CD8-positive, alpha-beta memory T cell (primary cell): ENCODE measurements around the gene PPFIBP2. TPM values are rescaled to one million over a fixed set of nuclear protein-coding genes. Genes with fewer than 3 reads are reported as not detected.

Source experiments
- CTCF ChIA-PET: fragments of 350-600 bp; sonication (Branson Sonifier 250); formaldehyde crosslinking; loops from one replicate; lab custom pipeline; 2021; ENCODE audit warnings: antibody characterized with exemption; lab: Charles Lee
- POLR2A ChIA-PET: fragments of 350-600 bp; sonication (Branson Sonifier 250); formaldehyde crosslinking; loops from one replicate; lab custom pipeline; 2021; ENCODE audit warnings: antibody characterized with exemption; lab: Charles Lee
- DNase-seq, 5 donors: peaks; one replicate each; pipeline versions ENCODE4 v3.0.0 to v3.0.0-alpha.2; 2020 to 2022; ENCODE audit warnings: mixed read lengths in 1 of 5
- H3K27ac ChIP-seq: one replicate; pipeline ENCODE4 v1.7.0; 2013; ENCODE audit warnings: low read depth, mild to moderate bottlenecking, low read length, moderate library complexity
- H3K27me3 ChIP-seq: 2 replicates; pipeline ENCODE4 v1.7.0; 2013; ENCODE audit warnings: low read length, mild to moderate bottlenecking; ENCODE audit not compliant: insufficient read depth, poor library complexity, severe bottlenecking
- H3K36me3 ChIP-seq: 2 replicates; pipeline ENCODE4 v1.7.0; 2013; ENCODE audit warnings: mild to moderate bottlenecking, low read length, moderate library complexity; ENCODE audit not compliant: insufficient read depth
- H3K4me1 ChIP-seq: 2 replicates; pipeline ENCODE4 v1.7.0; 2013; ENCODE audit warnings: mild to moderate bottlenecking, low read length, moderate library complexity; ENCODE audit not compliant: insufficient read depth
- H3K4me3 ChIP-seq: 2 replicates; pipeline ENCODE4 v1.7.0; 2013; ENCODE audit warnings: mild to moderate bottlenecking, low read length
- H3K9me3 ChIP-seq: 2 replicates; pipeline ENCODE4 v1.7.0; 2013; ENCODE audit warnings: mild to moderate bottlenecking, low read length
- H3K27ac Mint-ChIP-seq, 8 donors: one replicate each; pipeline ENCODE4 v1.8.0; 2020 to 2021; ENCODE audit warnings: mixed read lengths in 8 of 8, mild to moderate bottlenecking in 6 of 8, inconsistent platforms in 3 of 8, moderate library complexity in 3 of 8
- H3K27me3 Mint-ChIP-seq, 2 donors: one replicate each; pipeline ENCODE4 v1.8.0; 2020 to 2021; ENCODE audit warnings: mixed read lengths in 2 of 2, mild to moderate bottlenecking in 1 of 2, moderate library complexity in 1 of 2
- H3K36me3 Mint-ChIP-seq, 3 donors: one replicate each; pipeline ENCODE4 v1.8.0; 2020 to 2021; ENCODE audit warnings: mixed read lengths in 3 of 3, inconsistent platforms in 1 of 3, mild to moderate bottlenecking in 1 of 3
- H3K4me1 Mint-ChIP-seq, 3 donors: one replicate each; pipeline ENCODE4 v1.8.0; 2020 to 2021; ENCODE audit warnings: mixed read lengths in 3 of 3, inconsistent platforms in 1 of 3, mild to moderate bottlenecking in 1 of 3
- H3K4me3 Mint-ChIP-seq, 7 donors: one replicate each; pipeline ENCODE4 v1.8.0; 2020 to 2021; ENCODE audit warnings: mixed read lengths in 7 of 7, mild to moderate bottlenecking in 6 of 7, moderate library complexity in 4 of 7, inconsistent platforms in 2 of 7
- H3K9me3 Mint-ChIP-seq, 5 donors: one replicate each; pipeline ENCODE4 v1.8.0; 2020 to 2022; ENCODE audit warnings: mixed read lengths in 5 of 5, mild to moderate bottlenecking in 3 of 5, moderate library complexity in 2 of 5, inconsistent platforms in 1 of 5
- polyA plus RNA-seq: library from polyadenylated mRNA; unstranded; fragments of 300-500 nt; fragmentation: Illumina TruSeq; gene quantifications from one replicate; pipeline ENCODE4 v1.2.3, GENCODE V29; 2021
- total RNA-seq, 2 experiments: library from RNA; stranded (reverse); gene quantifications; one replicate each; pipeline ENCODE4 v1.2.3, GENCODE V29; 2021

The PPFIBP2 gene
- total and polyA plus RNA-seq, 3 experiments from 2014 or later: 3.9 to 6.8 (median 4.4) TPM

DNA sequence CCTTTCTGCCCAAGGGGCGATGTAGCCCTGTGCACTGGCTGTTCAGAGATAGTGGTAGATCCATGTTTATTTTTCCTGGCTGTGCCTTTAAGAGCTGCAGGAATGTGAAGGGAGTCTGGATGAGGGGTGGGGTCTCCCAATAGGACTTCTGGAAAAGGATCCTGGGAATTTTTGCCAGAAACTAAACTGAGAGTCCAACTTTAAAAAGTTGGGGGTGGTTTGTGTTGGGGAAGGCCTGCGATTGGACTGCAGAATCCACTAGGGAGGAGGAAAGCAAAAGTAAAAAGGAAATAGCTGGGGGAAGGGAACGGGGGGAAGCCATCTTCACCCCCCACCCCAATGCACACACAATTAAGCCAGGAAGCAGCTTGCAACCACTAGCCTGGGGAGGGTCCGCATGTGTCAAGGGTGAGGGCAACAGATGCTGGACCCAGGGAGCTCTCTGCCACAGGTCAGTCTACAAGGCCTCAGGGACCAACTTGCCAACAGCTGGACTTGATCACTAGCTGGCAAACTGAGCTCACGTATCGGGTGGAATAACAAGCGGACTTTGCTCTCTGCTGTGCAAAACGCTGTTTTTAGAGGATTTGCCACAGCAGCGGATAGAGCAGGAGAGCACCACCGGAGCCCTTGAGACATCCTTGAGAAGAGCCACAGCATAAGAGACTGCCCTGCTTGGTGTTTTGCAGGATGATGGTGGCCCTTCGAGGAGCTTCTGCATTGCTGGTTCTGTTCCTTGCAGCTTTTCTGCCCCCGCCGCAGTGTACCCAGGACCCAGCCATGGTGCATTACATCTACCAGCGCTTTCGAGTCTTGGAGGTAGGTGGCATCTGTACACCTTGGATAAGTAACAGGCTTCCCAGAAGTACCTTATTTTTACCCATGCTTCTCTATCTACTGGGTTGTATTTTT is 28.4 kb upstream of the PPFIBP2 start, which contains the start of gene OLFML1:
Gene OLFML1 (plus strand): TSS at position 321 of the 912 bp plus-strand sequence. CDS start 370 bp downstream, at position 691.
- no peaks in the 10 kb centered on the region for H3K4me1 ChIP-seq
- H3K36me3 ChIP-seq: no peaks in the 10 kb centered on the region
- Mint-ChIP-seq H3K27me3 (peaks cover 7 to 17% of the 10 kb centered on the region in 2 donors), H3K4me3 (no peak within 1 kb of the TSS), H3K27ac (no peak within 1 kb of the TSS), H3K9me3 (no peaks in the 10 kb centered on the region), H3K36me3 (no peaks in the 10 kb centered on the region), H3K4me1 (no peaks in the 10 kb centered on the region)
- ChIA-PET POLR2A (no interaction called here), CTCF (interaction anchor here (1.0 kb wide), 1 partner anchor 180 kb away, joined by 3 read pairs; no protein-coding TSS in a partner anchor)
- no peaks in the 10 kb centered on the region for H3K9me3 ChIP-seq
- H3K27me3 ChIP-seq: no peaks in the 10 kb centered on the region
- no peak for DNase-seq
- no peak within 1 kb of the TSS for H3K27ac ChIP-seq
- H3K4me3 ChIP-seq: no peak within 1 kb of the TSS

DNA sequence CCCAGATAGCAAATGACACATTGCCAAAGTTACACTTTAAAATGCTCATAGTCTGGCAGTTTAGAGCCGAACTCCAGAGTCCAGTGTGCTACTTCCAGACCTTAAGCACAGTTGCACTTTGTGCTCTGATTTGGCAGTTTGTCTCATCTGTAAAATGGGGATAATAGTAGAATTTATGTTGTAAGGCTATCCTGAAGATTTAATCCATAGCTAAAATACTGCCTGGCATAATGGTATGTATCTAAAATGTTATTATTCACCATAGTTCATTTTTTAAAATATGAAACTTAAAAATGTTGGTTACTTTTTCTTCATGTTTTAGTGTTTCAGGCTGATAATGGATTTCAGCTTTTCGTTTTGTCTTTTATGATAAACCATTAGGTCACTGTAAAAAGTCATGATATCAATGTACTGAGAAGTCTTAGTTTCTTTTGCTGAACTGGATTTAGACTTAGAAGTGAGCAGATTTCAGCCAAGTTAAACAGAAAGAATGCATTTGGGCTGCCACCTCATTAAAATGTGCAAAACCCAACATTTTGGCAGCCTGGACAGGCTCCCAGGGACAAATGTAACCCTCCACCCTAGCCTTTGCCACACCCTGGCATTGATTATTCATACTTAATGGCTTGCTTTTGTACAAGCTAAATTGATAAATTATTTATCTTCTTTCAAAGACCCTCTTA is 27.6 kb upstream of the PPFIBP2 start:
- CTCF ChIA-PET: no interaction called here
- DNase-seq: no peak
- no peaks in the 10 kb centered on the region for H3K27me3 ChIP-seq
- H3K4me1 Mint-ChIP-seq: no peaks in the 10 kb centered on the region
- H3K4me3 Mint-ChIP-seq: no peak overlapping the region
- H3K27ac ChIP-seq: no peak overlapping the region
- H3K9me3 ChIP-seq: no peaks in the 10 kb centered on the region
- H3K36me3 ChIP-seq: no peaks in the 10 kb centered on the region
- H3K9me3 Mint-ChIP-seq: no peaks in the 10 kb centered on the region
- H3K4me1 ChIP-seq: no peaks in the 10 kb centered on the region
- no peaks in the 10 kb centered on the region for H3K36me3 Mint-ChIP-seq
- H3K4me3 ChIP-seq: no peak overlapping the region
- H3K27me3 Mint-ChIP-seq: peaks cover 7 to 17% of the 10 kb centered on the region in 2 donors
- H3K27ac Mint-ChIP-seq: no peak overlapping the region
- POLR2A ChIA-PET: no interaction called here

DNA sequence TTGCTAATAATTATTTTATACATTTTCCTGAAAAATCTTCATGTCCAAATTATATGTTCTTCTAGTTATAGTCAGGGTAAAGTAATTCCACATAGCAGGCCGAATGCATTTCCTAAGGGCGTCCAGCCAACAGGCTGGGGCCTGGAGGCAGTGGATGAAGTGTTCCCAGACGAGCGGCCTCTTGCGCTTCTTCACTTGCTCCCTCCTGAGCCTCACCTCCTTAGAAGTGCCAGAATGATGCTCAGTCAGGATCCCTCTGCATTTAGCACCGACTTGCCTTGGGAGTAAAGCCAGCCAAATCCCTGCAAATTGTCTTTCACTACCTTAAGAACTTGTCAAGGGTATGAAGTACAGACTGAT is 27.0 kb upstream of the PPFIBP2 start:
- H3K36me3 ChIP-seq: no peaks in the 10 kb centered on the region
- CTCF ChIA-PET: no interaction called here
- no peaks in the 10 kb centered on the region for H3K4me1 Mint-ChIP-seq
- H3K4me1 ChIP-seq: no peaks in the 10 kb centered on the region
- no peaks in the 10 kb centered on the region for H3K9me3 Mint-ChIP-seq
- H3K4me3 ChIP-seq: no peak overlapping the region
- POLR2A ChIA-PET: no interaction called here
- H3K9me3 ChIP-seq: no peaks in the 10 kb centered on the region
- no peaks in the 10 kb centered on the region for H3K27me3 ChIP-seq
- no peak overlapping the region for H3K4me3 Mint-ChIP-seq
- H3K27ac ChIP-seq: no peak overlapping the region
- H3K36me3 Mint-ChIP-seq: no peaks in the 10 kb centered on the region
- no peak overlapping the region for H3K27ac Mint-ChIP-seq
- DNase-seq: no peak
- peaks cover 7 to 17% of the 10 kb centered on the region in 2 donors for H3K27me3 Mint-ChIP-seq

DNA sequence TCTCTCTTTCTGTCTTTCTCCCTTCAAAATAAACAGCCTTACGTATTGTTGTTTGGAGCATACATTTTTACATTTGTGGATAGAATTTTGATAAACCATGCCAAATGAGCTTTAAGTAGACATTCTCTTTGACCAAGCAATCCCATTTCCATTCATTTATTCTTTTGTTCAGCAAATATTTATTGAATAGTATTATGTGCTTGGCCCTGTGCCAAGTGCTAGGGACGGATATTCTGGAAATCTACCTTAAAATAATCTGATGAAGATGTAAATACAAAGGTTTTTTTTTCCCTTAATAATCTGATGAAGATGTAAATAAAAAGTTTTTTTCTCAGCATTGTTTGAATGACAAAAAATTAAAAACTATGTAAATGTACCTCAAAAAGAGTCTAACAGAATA is 26.4 kb upstream of the PPFIBP2 start:
- POLR2A ChIA-PET: no interaction called here
- no peaks in the 10 kb centered on the region for H3K4me1 Mint-ChIP-seq
- Histone ChIP-seq H3K36me3 (no peaks in the 10 kb centered on the region), H3K4me3 (no peak overlapping the region), H3K4me1 (no peaks in the 10 kb centered on the region), H3K27me3 (no peaks in the 10 kb centered on the region), H3K27ac (no peak overlapping the region), H3K9me3 (no peaks in the 10 kb centered on the region)
- no peak overlapping the region for H3K27ac Mint-ChIP-seq
- H3K4me3 Mint-ChIP-seq: no peak overlapping the region
- no peaks in the 10 kb centered on the region for H3K9me3 Mint-ChIP-seq
- no peaks in the 10 kb centered on the region for H3K36me3 Mint-ChIP-seq
- H3K27me3 Mint-ChIP-seq: peaks cover 7 to 17% of the 10 kb centered on the region in 2 donors
- DNase-seq: no peak
- CTCF ChIA-PET: no interaction called here

DNA sequence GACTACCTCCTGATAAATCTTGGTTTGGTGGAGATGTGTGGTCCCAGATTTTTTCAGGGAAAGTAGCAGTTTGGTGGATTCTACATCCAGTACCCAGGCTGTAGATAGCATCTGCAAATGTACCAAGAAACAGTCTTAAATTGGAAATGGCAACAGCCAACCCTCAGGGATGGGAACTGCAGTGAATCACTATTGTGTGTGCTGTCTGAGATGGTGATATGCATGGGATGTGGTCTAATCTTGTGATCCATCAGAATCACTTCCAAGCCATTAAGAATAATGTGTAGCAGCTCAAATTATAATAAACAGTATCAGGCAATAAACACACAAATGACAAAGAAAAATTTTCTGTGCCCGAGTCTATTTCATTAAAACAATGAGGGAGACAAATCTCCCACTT is 25.1 kb upstream of the PPFIBP2 start:
- ChIA-PET POLR2A (no interaction called here), CTCF (no interaction called here)
- peaks cover 7 to 20% of the 10 kb centered on the region in 2 donors for H3K27me3 Mint-ChIP-seq
- H3K27me3 ChIP-seq: no peaks in the 10 kb centered on the region
- no peak overlapping the region for H3K27ac Mint-ChIP-seq
- no peaks in the 10 kb centered on the region for H3K4me1 Mint-ChIP-seq
- no peaks in the 10 kb centered on the region for H3K36me3 Mint-ChIP-seq
- no peaks in the 10 kb centered on the region for H3K9me3 Mint-ChIP-seq
- no peaks in the 10 kb centered on the region for H3K9me3 ChIP-seq
- no peak for DNase-seq
- H3K27ac ChIP-seq: no peak overlapping the region
- H3K4me1 ChIP-seq: no peaks in the 10 kb centered on the region
- no peaks in the 10 kb centered on the region for H3K36me3 ChIP-seq
- H3K4me3 ChIP-seq: no peak overlapping the region
- no peak overlapping the region for H3K4me3 Mint-ChIP-seq

DNA sequence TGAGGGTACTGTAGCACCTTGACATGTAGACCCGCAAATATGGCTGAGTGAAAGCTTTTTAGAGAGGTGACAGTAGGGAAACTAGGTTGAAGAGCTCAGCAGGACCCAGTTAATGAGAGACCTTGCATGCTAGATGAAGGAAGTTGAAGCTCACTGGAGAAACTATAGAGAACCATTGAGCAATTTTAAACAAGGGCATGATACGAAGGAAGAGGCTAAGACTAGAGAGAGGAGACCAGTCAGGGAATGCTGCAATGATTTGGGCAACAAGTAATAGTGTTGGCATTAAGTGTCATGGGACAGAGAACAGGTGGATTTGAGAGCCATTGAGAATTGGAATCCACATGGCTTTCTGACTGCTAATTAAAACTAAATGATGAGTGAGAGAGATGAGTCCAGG is 24.4 kb upstream of the PPFIBP2 start:
- Mint-ChIP-seq H3K36me3 (no peaks in the 10 kb centered on the region), H3K27me3 (peaks cover 7 to 15% of the 10 kb centered on the region in 2 donors), H3K4me1 (no peaks in the 10 kb centered on the region), H3K4me3 (no peak overlapping the region), H3K27ac (no peak overlapping the region), H3K9me3 (no peaks in the 10 kb centered on the region)
- no peak for DNase-seq
- Histone ChIP-seq H3K27ac (no peak overlapping the region), H3K27me3 (no peaks in the 10 kb centered on the region), H3K36me3 (no peaks in the 10 kb centered on the region), H3K4me3 (no peak overlapping the region), H3K4me1 (no peaks in the 10 kb centered on the region), H3K9me3 (no peaks in the 10 kb centered on the region)
- POLR2A ChIA-PET: no interaction called here
- CTCF ChIA-PET: no interaction called here

DNA sequence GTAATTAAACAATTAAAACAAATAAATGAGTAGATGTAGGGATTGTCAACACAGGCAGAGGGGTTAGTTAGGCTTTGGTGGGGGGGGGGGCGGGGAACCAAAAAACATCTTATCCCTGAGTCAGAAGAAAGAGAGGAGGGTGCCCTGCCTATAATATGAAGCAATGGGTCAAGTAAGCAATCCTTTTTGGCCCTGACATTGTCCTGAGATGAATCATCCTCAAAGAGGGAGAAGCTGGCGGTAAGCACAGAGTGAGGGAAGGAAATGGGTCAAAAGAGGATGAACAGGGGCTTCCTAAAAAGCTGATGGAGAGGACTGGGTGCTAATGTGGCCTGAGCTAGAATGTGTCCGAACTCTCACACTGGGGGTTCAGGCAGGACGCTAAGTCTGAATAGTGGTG is 23.7 kb upstream of the PPFIBP2 start:
- no peak overlapping the region for H3K4me3 ChIP-seq
- no peak overlapping the region for H3K27ac ChIP-seq
- no peak overlapping the region for H3K4me3 Mint-ChIP-seq
- H3K4me1 ChIP-seq: no peaks in the 10 kb centered on the region
- DNase-seq: no peak
- H3K9me3 Mint-ChIP-seq: no peaks in the 10 kb centered on the region
- H3K9me3 ChIP-seq: no peaks in the 10 kb centered on the region
- H3K36me3 ChIP-seq: no peaks in the 10 kb centered on the region
- H3K36me3 Mint-ChIP-seq: no peaks in the 10 kb centered on the region
- H3K27ac Mint-ChIP-seq: no peak overlapping the region
- no peaks in the 10 kb centered on the region for H3K4me1 Mint-ChIP-seq
- no peaks in the 10 kb centered on the region for H3K27me3 ChIP-seq
- POLR2A ChIA-PET: no interaction called here
- CTCF ChIA-PET: no interaction called here
- H3K27me3 Mint-ChIP-seq: peaks cover 5 to 12% of the 10 kb centered on the region in 2 donors

DNA sequence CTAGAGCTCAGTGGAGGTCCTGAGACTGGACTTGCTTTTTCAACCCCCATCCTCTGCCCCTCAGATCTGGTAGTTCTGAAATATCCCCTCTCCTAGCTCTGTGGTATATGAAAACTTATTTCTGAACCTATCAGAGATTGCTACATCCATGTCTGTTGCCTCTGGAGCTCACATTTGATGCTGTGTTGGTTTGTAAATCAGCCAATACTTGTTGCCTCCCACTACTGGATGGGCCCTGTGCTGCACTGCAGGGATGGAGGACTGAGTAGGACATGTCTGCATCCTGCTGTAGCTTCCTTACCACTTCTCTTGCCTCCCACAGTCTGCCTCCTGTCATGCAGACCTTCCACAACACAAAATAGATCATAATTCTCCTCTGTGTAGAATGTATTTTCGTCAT is 23.3 kb upstream of the PPFIBP2 start:
- Histone ChIP-seq H3K4me1 (no peaks in the 10 kb centered on the region), H3K27me3 (no peaks in the 10 kb centered on the region), H3K36me3 (no peaks in the 10 kb centered on the region), H3K9me3 (no peaks in the 10 kb centered on the region), H3K4me3 (no peak overlapping the region), H3K27ac (no peak overlapping the region)
- POLR2A ChIA-PET: no interaction called here
- Mint-ChIP-seq H3K4me1 (no peaks in the 10 kb centered on the region), H3K27ac (no peak overlapping the region), H3K9me3 (no peaks in the 10 kb centered on the region), H3K4me3 (no peak overlapping the region), H3K36me3 (no peaks in the 10 kb centered on the region), H3K27me3 (peaks cover 2 to 11% of the 10 kb centered on the region in 2 donors)
- DNase-seq: no peak
- CTCF ChIA-PET: no interaction called here
